Raji (cell line): Measurements from ENCODE around the gene ADIPOR2.

Experiments
- POLR2A ChIP-seq: IDR thresholded peaks from 2 replicates; pipeline ENCODE4 v1.6.1; 2011; ENCODE audit warnings: low read depth, low read length, control low read depth; ENCODE audit not compliant: insufficient read depth

Gene ADIPOR2

DNA sequence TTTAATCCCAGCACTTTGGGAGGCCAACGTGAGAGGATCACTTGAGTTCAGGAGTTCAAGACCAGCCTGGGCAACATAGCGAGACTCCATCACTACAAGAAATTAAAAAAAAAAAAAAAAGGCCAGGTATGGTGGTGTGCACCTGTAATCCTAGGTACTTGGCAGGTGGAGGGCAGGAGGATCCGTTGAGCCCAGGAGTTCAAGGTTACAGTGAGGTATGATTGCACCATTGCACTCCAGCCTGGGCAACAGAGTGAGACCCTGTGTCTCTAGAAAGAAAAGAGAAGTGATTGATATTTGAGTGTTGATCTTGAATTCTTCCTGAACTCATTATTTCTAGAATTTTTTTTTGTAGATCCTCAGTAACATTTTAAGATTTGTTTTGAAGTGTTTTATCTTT is 59.4 kb downstream of the ADIPOR2 start:
- TF ChIP-seq POLR2A: no peak

DNA sequence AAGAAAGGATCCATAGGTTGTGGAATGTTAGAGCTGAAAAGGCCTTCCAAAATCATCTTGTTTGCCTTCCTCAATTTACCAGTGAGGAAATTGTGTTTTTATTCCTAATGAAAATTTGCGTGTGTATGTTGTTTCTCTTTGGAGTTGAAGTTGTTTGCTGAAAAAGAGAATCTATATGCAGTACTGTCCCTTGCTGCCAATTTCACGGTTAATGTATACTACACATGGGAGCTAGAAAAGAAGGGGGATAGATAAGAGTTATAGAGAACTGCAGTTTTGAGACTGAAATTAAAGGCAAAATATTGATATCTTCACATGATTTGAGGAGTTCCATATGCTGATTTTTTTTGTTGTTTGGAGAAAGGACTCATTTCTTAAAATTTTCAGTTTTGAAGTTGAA is 67.5 kb downstream of the ADIPOR2 start:
- TF ChIP-seq POLR2A: no peak

DNA sequence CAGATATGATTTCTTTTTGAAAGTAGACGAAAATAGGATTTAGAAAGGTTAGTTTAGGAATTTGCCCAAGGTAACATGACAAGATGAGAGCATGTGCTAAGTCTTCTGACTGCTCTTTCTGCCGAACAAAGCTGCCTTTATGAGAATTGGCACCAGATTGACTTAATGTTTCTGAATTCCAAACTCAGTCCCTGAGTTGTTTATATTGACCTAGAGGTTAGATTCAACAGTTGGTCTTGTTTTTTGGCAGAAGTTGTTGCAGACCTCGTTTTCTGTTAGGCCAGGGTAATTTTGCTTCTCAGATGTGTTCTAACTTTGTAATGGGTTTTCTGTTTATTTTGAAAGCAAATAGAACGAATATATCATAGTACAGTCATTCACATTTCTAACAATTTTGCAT is 68.0 kb downstream of the ADIPOR2 start:
- TF ChIP-seq POLR2A: no peak

DNA sequence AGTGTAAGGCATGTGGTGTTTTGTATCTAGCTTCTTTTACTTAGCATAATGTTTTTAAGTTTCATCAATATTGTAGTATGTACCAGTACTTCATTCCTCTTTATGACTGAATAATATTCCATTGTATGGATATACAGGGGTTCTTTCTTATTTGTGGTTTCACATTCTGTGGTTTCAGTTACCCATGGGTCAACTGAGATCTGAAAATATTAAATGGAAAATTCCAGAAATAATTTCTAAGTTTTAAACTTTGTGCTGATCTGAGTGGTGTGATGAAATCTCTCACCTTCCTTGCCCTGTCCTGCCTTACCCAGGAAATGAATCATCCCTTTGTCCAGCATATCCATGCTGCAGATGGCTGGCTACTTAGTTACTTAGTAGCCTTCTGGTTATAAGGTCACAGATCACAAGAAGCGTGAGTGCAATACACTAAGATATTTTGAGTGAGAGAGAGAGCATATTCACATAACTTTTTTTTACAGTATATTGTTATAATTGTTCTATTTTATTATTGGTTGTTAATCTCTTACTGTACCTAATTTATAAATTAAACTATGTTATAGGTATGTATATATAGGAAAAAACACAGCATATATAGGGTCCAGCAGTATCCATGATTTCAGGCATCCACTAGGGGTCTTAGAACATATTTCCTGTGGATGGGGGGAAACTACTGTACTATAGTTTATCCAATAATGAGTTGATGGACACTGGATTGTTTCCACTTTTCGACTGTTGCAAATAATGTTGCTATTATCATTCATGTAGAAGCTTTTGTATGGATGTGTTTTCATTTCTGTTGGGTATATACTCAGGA is 69.9 kb downstream of the ADIPOR2 start:
- no peak for TF ChIP-seq POLR2A

DNA sequence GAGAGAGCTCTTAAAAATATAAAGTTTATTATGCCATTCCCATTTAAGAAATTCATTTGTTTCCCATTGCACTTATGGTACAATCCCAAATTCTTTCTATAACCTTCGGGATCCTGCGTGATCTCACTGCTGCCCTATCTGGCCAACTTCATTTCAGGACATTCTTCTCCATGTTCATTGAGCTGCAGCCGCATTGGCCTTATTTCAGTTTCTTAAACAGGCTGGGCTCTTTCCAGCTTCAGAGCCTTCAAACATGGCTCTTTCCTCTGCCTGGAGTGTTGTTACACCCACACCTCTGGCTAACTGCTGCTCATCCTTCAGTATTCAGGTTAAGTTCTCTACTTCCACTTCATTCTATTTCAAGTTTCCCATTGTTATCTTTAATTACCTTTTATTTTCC is 71.0 kb downstream of the ADIPOR2 start:
- TF ChIP-seq POLR2A: no peak

DNA sequence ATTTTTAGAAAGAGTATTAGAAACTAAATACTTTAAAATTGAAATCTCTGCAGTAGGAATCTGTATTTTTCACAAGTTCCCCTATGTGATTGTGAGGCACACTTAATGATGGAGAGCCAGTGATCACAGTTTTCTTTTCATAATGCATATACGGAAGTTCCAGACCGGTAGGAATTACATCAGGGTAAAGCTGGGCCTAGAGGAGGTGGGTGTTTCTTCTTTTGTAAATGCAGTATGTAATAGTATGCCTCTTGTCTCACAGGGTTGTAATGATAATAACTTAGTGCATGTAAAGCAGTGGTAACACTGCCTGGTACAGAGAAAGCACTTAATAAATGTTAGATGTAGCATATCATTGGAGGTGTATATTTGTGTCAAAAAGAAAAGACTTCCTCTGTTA is 72.3 kb downstream of the ADIPOR2 start:
- no peak for TF ChIP-seq POLR2A

DNA sequence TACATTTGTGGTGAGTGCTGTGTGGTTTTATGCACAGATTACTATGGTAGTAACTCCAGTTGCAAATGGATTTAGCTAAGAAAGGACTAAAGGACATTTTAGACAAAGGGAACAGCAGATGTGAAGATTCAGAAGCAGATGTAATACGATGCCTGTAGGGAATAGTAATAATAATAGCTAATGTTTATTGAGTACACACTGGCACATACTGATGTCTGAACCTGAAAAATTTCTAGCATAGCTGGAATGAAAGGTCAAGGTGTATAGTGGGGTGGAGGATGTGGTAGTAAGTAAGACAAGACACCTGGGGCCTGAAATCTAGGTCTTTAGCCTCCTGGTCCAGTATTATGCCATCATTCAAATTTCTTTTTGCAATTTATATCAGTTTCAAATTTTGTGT is 75.2 kb downstream of the ADIPOR2 start:
- TF ChIP-seq POLR2A: no peak

DNA sequence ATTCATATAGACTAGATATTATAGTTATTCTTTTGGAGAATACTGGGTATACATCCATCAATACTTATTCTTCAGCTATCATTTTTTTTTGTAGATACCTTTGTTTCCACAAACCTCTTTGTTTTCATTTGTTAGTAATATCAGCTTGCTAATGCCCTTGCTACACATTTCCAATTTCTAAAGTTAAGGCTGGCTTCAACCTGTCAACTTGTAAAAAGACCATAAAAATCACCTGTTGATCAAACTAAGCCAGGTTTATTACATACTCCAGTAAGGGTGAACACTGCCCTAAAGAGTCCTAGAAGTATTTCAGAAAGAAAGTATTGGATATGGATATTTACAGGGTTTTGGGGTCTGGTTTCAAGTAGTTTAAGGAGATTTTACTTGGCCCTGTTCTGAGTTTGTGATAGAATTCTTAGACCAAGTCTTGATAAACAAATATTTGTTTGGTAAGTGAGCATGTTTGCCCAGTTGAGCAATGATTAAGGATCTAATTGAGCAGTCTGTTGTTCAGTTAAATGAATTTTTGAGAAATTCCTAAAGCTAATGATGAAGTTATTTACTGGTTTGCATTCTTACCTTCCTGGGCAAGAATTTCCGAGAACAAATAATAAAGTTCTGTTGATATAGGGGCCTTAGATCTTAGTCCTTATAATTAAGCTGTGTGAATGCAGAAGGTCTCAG is 76.7 kb downstream of the ADIPOR2 start:
- TF ChIP-seq POLR2A: no peak

DNA sequence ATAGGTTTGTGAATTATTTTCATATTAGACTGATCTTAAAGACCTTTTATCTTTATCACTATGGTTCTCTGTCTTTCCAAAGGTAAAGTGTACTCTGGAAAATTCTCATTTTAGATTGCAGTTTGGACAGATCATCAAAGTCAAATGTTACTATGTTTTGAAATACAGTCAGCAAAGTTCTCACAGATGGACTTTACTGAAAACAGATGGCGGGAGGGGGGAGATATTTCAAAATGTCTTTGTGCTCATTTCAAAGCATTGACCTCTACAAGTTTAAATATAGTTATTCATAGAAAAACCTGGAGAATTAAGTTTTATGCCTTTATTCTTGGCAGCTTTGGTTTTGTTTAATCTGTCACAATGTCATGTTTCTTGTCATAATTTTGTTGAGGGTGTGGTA is 77.7 kb downstream of the ADIPOR2 start:
- TF ChIP-seq POLR2A: no peak

DNA sequence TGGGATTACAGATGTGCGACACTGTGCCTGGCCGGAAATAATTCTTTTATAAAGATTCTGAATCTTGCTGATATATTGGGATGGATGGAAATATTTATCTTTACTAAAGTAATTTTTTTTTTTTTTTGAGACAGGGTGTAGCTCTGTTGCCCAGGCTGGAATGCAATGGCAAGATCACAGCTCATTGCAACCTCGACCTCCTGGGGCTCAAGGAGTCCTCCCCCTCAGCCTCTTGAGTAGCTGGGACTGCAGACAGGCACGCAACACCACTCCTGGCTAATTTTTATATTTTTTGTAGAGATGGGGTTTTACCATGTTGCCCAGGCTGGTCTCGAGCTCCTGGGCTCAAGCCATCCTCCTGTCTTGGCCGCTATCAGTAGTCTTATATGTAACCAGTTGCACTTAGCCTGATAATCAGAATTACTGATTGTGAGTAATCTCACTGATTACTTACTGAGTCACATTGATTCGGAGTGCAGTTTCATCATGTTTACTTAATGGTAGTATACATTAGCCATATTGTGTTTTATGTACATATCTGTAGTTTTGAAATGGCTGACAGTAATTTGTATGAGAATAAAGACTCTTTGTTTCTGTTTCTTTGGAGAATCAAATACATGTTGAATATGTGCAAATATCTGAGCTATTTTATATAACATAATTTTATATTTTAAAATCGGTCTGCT is 79.1 kb downstream of the ADIPOR2 start:
- TF ChIP-seq POLR2A: no peak

DNA sequence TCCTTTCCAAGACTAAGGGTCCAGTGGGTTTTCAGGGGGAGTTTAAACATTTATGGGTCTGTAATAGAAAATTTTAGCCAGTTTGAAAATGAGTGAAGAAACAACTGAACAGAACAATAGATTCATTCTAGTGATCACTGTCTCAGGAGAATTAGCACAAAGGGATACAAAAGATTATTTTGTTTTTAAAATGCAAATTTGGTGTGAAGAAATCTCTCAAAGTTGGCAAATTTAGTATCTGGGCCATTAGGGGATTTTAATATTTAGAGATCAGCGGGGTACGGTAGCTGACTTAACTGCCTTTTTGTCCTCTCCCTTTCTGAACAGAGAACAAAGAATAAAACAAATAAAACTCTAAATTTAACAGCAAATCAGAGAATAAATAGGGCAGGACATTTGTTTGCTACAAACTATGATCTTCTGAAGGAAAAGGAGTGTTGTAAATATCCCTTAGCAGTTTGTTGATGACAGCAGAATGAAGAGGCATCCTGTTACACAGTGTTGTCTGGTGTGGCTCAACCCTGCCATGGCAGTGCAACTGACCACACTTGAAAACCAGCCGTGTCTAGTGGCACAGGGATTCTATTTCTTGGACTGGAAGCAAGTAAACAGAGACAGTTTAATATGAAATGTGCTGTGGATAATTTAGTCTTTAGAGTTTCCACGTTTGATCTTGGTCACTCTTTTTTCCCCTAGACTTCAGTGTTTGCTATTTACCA is 83.2 kb downstream of the ADIPOR2 start:
- no peak for TF ChIP-seq POLR2A

DNA sequence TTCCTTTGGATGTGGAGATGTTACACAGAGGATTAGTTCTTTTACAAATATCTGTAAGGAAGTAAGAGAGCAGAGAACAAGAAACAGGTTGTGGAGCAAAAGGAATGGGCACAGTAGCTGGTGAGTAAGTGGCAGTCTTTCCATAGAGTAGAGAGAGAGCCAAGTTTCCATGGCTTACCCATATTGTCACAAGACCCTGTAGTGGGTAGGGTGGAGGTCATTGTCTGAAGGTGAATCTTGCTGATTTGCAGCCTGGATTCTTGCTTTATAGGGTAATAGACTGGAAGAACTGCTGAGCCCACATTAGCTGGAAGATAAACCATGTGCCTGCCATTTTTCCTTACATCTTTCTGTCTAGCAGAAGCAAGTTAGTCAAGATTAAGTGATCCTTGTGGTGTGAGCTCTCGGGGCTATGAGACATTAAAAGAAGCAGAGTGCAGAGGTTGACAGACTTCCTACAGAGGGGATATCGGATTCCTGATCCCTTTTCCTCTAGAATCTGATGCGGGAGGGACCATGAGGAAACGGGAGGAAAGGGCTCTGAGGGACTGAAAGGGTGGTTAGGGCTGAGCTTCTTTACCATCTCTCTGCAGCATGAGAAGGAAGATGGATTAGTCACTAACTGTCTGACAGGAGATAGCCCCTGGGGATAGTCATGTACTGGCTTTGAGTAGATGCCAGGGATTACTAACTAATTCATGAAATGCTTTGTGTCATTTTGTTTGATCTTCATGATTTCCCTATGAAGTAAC is 85.5 kb downstream of the ADIPOR2 start:
- no peak for TF ChIP-seq POLR2A

DNA sequence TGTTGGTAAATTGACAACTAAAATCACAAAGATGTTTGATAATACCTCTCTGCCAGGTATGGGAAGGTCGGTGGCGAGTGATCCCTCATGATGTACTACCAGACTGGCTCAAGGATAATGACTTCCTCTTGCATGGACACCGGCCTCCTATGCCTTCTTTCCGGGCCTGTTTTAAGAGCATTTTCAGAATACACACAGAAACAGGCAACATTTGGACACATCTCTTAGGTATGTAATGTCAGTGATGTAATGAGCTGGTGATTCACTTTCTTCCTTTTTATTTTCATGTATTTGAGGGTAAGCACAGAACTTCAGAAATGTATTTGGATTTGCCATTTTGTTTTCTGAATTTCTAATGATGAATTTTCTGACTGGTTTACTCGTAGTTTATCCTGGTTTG is 86.9 kb downstream of the ADIPOR2 start:
- TF ChIP-seq POLR2A: no peak

DNA sequence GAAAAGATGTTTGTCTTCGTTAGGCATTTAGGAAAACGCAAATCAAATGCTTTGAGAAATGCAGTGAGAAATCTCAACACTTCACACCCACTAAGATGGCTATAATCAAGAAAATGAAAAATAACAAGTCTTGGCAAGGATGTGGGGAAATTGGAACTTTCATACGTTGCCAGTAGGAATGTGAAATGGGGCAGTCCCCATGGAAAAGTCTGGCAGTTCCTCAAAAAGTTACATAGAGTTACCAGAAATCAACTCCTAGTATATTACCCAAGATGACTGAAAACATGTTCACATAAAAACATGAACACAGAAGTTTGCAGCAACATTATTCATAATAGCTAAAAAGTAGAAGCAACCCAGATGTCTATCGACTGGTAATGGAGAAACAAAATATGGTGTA is 88.0 kb downstream of the ADIPOR2 start:
- TF ChIP-seq POLR2A: no peak

DNA sequence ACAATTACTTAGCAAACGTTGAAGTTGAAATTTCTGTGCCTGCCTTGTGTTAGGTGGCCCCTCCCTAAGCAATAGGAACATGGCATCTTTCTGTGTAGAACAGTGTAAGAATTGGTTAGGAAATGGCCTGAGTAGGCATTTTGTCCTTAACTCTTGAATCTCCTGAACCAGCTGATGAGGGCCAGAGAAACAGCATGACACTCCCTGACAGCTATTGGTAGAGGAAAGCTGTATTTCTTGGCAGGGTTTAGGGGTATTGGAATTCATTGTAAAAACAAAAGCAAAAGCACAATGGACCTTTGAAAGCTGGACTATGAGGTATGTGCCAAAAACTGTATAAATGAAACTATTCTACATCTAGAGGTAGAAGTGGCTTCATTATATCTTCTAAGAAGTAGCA is 88.9 kb downstream of the ADIPOR2 start:
- TF ChIP-seq POLR2A: no peak
